ENCODE data around the gene CDH13. TPM values are rescaled to one million over a fixed set of nuclear protein-coding genes. Genes with fewer than 3 reads are reported as not detected.

Gene CDH13
- total and polyA plus RNA-seq, 9 of the 15 experiments (the other 6 are each of a cell fraction or from before 2014, with no cell fraction given) = 0.03 TPM; not detected in 8

GRCh38 chr16:82855471-82855870 is 228.7 kb downstream of the CDH13 start:
- Histone ChIP-seq H4K20me1 (replicated peaks; ENCODE audit: control insufficient read depth, insufficient read depth, low read length) (no peaks in the 10 kb centered on the region), H3K27me3 (ENCODE audit: control insufficient read depth in 2 of 2, insufficient read depth in 2 of 2, low read length in 2 of 2) (no peaks in the 10 kb centered on the region; a peak in 1 of 5 replicates), H3K79me2 (ENCODE audit: control insufficient read depth, insufficient read depth, low read length) (no peaks in the 10 kb centered on the region), H3K4me1 (replicated peaks in 1 of 2; ENCODE audit: control insufficient read depth in 2 of 2, insufficient read depth in 2 of 2, low read length in 2 of 2) (no peaks in the 10 kb centered on the region), H3K36me3 (ENCODE audit: control insufficient read depth, insufficient read depth, low read length) (no peaks in the 10 kb centered on the region), H3K9ac (ENCODE audit: insufficient read depth in 1 of 2, low read depth in 2 of 2, low read length in 2 of 2) (no peak overlapping the region), H3K9me1 (ENCODE audit: control insufficient read depth, insufficient read depth, low read length) (no peaks in the 10 kb centered on the region), H3K4me2 (ENCODE audit: insufficient read depth, low read length) (no peak overlapping the region), H2AFZ (ENCODE audit: low read depth, low read length) (no peak overlapping the region), H3K9me3 (replicated peaks; ENCODE audit: control insufficient read depth, insufficient read depth, low read depth, low read length) (no peaks in the 10 kb centered on the region), H3K4me3 (no peak overlapping the region), H3K27ac (ENCODE audit: extremely low read depth, low read depth, low read length) (no peak overlapping the region)
- FAIRE-seq (no peak), DNase-seq (ENCODE audit: extremely low read depth in 1 of 4, low spot score in 3 of 4) (no peak), ATAC-seq (no peak)
- intact Hi-C loops (cut with micrococcal nuclease) (no loop called here), in situ Hi-C loops (cut with MboI) (no loop called here)
- no peak for TF ChIP-seq NFIX (CRISPR knock-in tag; IDR thresholded peaks at IDR 0.05; ENCODE audit: low read depth)
- no peak for TF ChIP-seq FOXA3 (CRISPR knock-in tag; conservative IDR thresholded peaks at IDR 0.05 in 1 of 2, IDR thresholded peaks at IDR 0.05 in 1 of 2)
- TF ChIP-seq DEAF1 (CRISPR knock-in tag; IDR thresholded peaks at IDR 0.05) = no peak
- TF ChIP-seq CHCHD3 (CRISPR knock-in tag; IDR thresholded peaks at IDR 0.05) = no peak
- TF ChIP-seq BACH1 (tag; IDR thresholded peaks at IDR 0.05) = no peak
- TF ChIP-seq ZZZ3 (IDR thresholded peaks at IDR 0.05) = no peak
- POLR2A ChIA-PET = no interaction called here
- CTCF ChIA-PET (ENCODE audit: low intra/inter-chr PET ratio) = no interaction called here
- no TSS peak for BruUV-seq (replicated peaks)
- 0% methylated on average over 5 of the region's 5 CpGs for WGBS (ENCODE audit: insufficient coverage, low coverage, missing lambda C conversion rate)

Data from K562 (cell line).